Measurements from ENCODE around the gene MGME1. TPM values are rescaled to one million over a fixed set of nuclear protein-coding genes. Genes with fewer than 3 reads are reported as not detected.

The MGME1 gene
- total RNA-seq, 4 donors from 2014 or later: 21.9 to 36.3 (median 33.5) TPM

DNA sequence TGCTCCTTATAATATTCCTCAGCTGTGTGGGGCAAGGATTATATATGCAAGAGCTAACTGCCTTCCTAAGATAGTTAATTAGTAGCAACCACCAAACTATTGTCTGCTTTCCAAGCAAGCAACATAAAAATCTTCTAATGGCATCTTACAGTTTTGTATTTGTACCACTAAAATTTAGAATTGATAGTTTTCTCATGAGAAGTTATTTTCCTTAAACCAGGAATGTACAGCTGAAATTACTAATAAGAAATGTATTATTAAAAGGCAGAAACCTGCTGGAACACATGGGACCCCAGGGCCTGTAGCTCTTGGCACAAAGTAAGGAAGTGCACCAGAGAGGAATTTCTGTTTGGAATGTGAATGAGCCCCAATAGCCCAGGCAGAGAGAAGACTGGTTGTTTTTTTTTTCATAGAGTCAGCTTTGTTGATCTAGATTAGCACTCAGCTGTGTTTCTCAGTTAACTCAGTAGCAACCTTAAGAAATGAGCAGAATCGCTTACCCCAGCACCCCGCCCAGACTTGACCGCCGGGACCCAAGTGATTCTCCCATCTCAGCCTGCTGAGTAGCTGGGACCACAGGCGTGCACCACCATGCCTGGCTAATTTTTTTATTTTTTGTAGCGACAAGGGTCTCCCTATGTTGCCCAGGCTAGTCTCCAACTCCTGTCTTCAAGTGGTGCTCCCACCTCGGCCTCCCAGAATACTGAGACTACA is 2.6 kb downstream of the MGME1 start:
- WGBS, 2 donors: 28 to 33% methylated on average over 7 of the region's 7 CpGs
- intact Hi-C loops (cut with DNase I; ENCODE audit: low total_unique reads): no loop called here
- no peak for DNase-seq (ENCODE audit: low spot score in 2 of 2)
- no peak for TF ChIP-seq POLR2A (IDR thresholded peaks at IDR 0.05)
- TF ChIP-seq CTCF (IDR thresholded peaks at IDR 0.05): no peak
- no peak overlapping the region for H3K4me3 ChIP-seq (ENCODE audit: low read depth, poor library complexity, severe bottlenecking)

DNA sequence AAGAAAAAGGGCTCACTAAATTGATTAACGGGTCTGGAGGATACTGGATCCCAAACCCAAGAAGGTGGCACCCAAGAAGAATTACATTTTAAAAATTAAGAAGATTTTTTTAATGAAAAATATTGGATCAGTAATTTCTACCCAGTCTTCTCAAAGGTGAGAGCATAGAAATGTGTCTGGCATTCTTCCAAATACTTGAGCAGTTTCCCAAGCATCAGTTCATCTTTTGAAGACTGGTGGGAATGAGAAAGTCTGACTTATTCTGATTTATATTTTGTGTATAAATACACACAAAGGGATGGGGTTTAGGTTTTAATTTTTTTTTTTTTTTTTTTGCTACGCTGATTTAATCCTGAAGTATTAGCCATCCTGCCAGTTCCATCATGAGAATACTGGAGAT is 3.3 kb downstream of the MGME1 start:
- DNase-seq (ENCODE audit: low spot score in 2 of 2): no peak
- intact Hi-C loops (cut with DNase I; ENCODE audit: low total_unique reads): no loop called here
- WGBS, 2 donors: 39 to 50% methylated on average over 2 of the region's 2 CpGs
- TF ChIP-seq POLR2A (IDR thresholded peaks at IDR 0.05) (no peak), CTCF (IDR thresholded peaks at IDR 0.05) (no peak)
- H3K4me3 ChIP-seq (ENCODE audit: low read depth, poor library complexity, severe bottlenecking): no peak overlapping the region

GRCh38 chr20:17976305-17976704 is 7.5 kb downstream of the MGME1 start:
- WGBS, 2 donors: 91 to 93% methylated on average over 6 of the region's 6 CpGs
- no peak overlapping the region for H3K4me3 ChIP-seq (ENCODE audit: low read depth, poor library complexity, severe bottlenecking)
- TF ChIP-seq CTCF (IDR thresholded peaks at IDR 0.05) (no peak), POLR2A (IDR thresholded peaks at IDR 0.05) (no peak)
- intact Hi-C loops (cut with DNase I; ENCODE audit: low total_unique reads): no loop called here
- DNase-seq (ENCODE audit: low spot score in 2 of 2): no peak

DNA sequence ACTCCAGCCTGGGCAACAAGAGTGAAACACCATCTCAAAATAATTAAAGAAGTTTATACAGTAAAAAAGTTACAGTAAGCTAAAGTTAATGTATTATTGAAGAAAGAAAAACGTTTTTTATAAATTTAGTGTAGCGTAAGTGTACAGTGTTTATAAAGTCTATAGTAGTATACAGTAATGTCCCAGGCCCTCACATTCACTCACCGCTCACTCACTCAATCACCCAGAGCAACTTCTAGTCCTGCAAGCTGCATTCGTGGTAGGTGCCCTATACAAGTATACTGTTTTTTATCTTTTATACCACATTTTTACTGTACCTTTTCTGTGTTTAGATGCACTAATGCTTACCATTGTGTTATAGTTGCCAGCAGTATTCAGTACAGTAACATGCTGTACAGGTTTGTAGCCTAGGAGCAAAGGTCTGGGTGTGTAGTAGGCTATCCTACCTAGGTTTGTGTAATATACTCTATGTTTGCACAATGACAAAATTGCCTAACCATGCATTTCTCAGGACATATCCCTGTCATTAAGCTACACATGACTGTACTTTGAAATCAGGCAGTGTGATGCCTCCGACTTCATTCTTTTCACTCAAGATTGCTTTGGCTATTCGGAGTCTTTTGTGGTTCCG is 16.7 kb downstream of the MGME1 start:
- no peak for DNase-seq (ENCODE audit: low spot score in 2 of 2)
- H3K4me3 ChIP-seq (ENCODE audit: low read depth, poor library complexity, severe bottlenecking): no peak overlapping the region
- WGBS, 2 donors: 91 to 93% methylated on average over 7 of the region's 7 CpGs
- no peak for TF ChIP-seq CTCF (IDR thresholded peaks at IDR 0.05)
- TF ChIP-seq POLR2A (IDR thresholded peaks at IDR 0.05): no peak
- intact Hi-C loops (cut with DNase I; ENCODE audit: low total_unique reads): loop anchor here (10.0 kb wide), 1 partner anchor 1169 kb away; no protein-coding TSS in a partner anchor

GRCh38 chr20:17987988-17988387 is 19.2 kb downstream of the MGME1 start:
- 84 to 91% methylated on average over 3 of the region's 3 CpGs for WGBS, 2 donors
- no peak for DNase-seq (ENCODE audit: low spot score in 2 of 2)
- TF ChIP-seq CTCF (IDR thresholded peaks at IDR 0.05) (no peak), POLR2A (IDR thresholded peaks at IDR 0.05) (no peak)
- intact Hi-C loops (cut with DNase I; ENCODE audit: low total_unique reads): loop anchor here (1.0 to 10.0 kb wide), 2 partner anchors 27 to 1167 kb away; no protein-coding TSS in a partner anchor
- H3K4me3 ChIP-seq (ENCODE audit: low read depth, poor library complexity, severe bottlenecking): no peak overlapping the region
